Measurements from ENCODE around the gene SLC3A2. TPM values are rescaled to one million over a fixed set of nuclear protein-coding genes. Genes with fewer than 3 reads are reported as not detected.

SLC3A2 gene
- total and polyA plus RNA-seq, 7 experiments from 2014 or later, result 118 to 239 (median 189) TPM

- Histone ChIP-seq H3K27ac (ENCODE audit: low read depth, low read length) (no peak overlapping the region), H3K9me3 (ENCODE audit: control insufficient read depth in 2 of 3, low read length in 3 of 3) (no peaks in the 10 kb centered on the region), H3K27me3 (ENCODE audit: control insufficient read depth in 2 of 2, insufficient read depth in 2 of 2, low read length in 2 of 2) (no peaks in the 10 kb centered on the region), H3K4me1 (ENCODE audit: control insufficient read depth in 2 of 2, insufficient read depth in 2 of 2, low read length in 2 of 2) (peaks cover 7 to 10% of the 10 kb centered on the region in 2 donors), H3K4me3 (ENCODE audit: low read length) (no peak overlapping the region), H3K36me3 (ENCODE audit: control insufficient read depth in 2 of 3, insufficient read depth in 3 of 3, low read length in 3 of 3) (peaks cover 35 to 67% (median 41%) of the 10 kb centered on the region in 3 experiments)
- Mint-ChIP-seq H3K9me3 (no peaks in the 10 kb centered on the region), H3K36me3 (peaks cover 13 to 42% (median 32%) of the 10 kb centered on the region in 5 donors), H3K4me3 (peak overlapping the region in 1 of 10 donors; percentile 34), H3K4me1 (peaks cover 15 to 34% (median 21%) of the 10 kb centered on the region in 7 donors), H3K27me3 (no peaks in the 10 kb centered on the region), H3K27ac (peak overlapping the region in 1 of 9 donors; percentile 24)
- ChIA-PET CTCF (no interaction called here), POLR2A (no interaction called here)
- no peak for ATAC-seq
- DNase-seq, result no peak
- intact Hi-C loops (cut with micrococcal nuclease), result no loop called here
Measured at GRCh38 chr11:62888406-62888805, 7.7 kb downstream of the SLC3A2 start.

GRCh38 chr11:62889126-62889483, 8.4 kb downstream of the SLC3A2 start:
- no peak overlapping the region for H3K4me3 ChIP-seq (ENCODE audit: low read length)
- H3K4me1 ChIP-seq (ENCODE audit: control insufficient read depth in 2 of 2, insufficient read depth in 2 of 2, low read length in 2 of 2), result peaks cover 1 to 3% of the 10 kb centered on the region in 2 donors
- no peaks in the 10 kb centered on the region for H3K27me3 ChIP-seq (ENCODE audit: control insufficient read depth in 2 of 2, insufficient read depth in 2 of 2, low read length in 2 of 2)
- H3K9me3 ChIP-seq (ENCODE audit: control insufficient read depth in 2 of 3, low read length in 3 of 3), result no peaks in the 10 kb centered on the region
- POLR2A ChIA-PET, result interaction anchor here (1.7 kb wide), 1 partner anchor 8 kb away, joined by 10 read pairs; the partner anchor contains the start of gene SLC3A2
- no peak overlapping the region for H3K27ac ChIP-seq (ENCODE audit: low read depth, low read length)
- Mint-ChIP-seq H3K36me3 (peaks cover 13 to 36% (median 25%) of the 10 kb centered on the region in 5 donors), H3K27me3 (no peaks in the 10 kb centered on the region), H3K4me1 (peaks cover 8 to 27% (median 15%) of the 10 kb centered on the region in 7 donors), H3K4me3 (peak overlapping the region in 1 of 10 donors; percentile 3), H3K9me3 (no peaks in the 10 kb centered on the region), H3K27ac (peak overlapping the region in 4 of 9 donors; percentile 15 to 47 (median 35))
- no peak for ATAC-seq
- intact Hi-C loops (cut with micrococcal nuclease), result no loop called here
- peaks cover 28 to 60% (median 40%) of the 10 kb centered on the region in 3 experiments for H3K36me3 ChIP-seq (ENCODE audit: control insufficient read depth in 2 of 3, insufficient read depth in 3 of 3, low read length in 3 of 3)
- no peak for DNase-seq
- CTCF ChIA-PET, result no interaction called here

- DNase-seq, result peak in 1 of 9 donors; percentile 4
- H3K36me3 Mint-ChIP-seq, result peaks cover 13 to 32% (median 22%) of the 10 kb centered on the region in 5 donors
- POLR2A ChIA-PET, result interaction anchor here (1.7 kb wide), 1 partner anchor 8 kb away, joined by 10 read pairs; the partner anchor contains the start of gene SLC3A2
Measured at GRCh38 chr11:62889484-62890437, 9.1 kb downstream of the SLC3A2 start.

GRCh38 chr11:62892077-62892922, 11.6 kb downstream of the SLC3A2 start:
- H3K4me1 Mint-ChIP-seq, result peaks cover 0 to 8% (median 3%) of the 10 kb centered on the region in 7 donors
- ChIA-PET CTCF (interaction anchor here (1.0 kb wide), 1 partner anchor 13 kb away, joined by 3 read pairs; no protein-coding TSS in a partner anchor), POLR2A (no interaction called here)
- ATAC-seq (peak; percentile 24), DNase-seq (no peak)
- Histone ChIP-seq H3K27ac (ENCODE audit: low read depth, low read length) (no peak overlapping the region), H3K4me1 (ENCODE audit: control insufficient read depth in 2 of 2, insufficient read depth in 2 of 2, low read length in 2 of 2) (no peaks in the 10 kb centered on the region), H3K27me3 (ENCODE audit: control insufficient read depth in 2 of 2, insufficient read depth in 2 of 2, low read length in 2 of 2) (no peaks in the 10 kb centered on the region), H3K4me3 (ENCODE audit: low read length) (no peak overlapping the region), H3K36me3 (ENCODE audit: control insufficient read depth in 2 of 3, insufficient read depth in 3 of 3, low read length in 3 of 3) (peaks cover 5 to 29% (median 17%) of the 10 kb centered on the region in 3 experiments), H3K9me3 (ENCODE audit: control insufficient read depth in 2 of 3, low read length in 3 of 3) (no peaks in the 10 kb centered on the region)
- no peak overlapping the region for H3K4me3 Mint-ChIP-seq
- H3K27me3 Mint-ChIP-seq, result peaks cover 0 to 4% (median 0%) of the 10 kb centered on the region in 5 donors
- no peaks in the 10 kb centered on the region for H3K9me3 Mint-ChIP-seq
- H3K27ac Mint-ChIP-seq, result peak overlapping the region in 1 of 9 donors; percentile 36
- intact Hi-C loops (cut with micrococcal nuclease), result no loop called here
- H3K36me3 Mint-ChIP-seq, result peaks cover 5 to 18% (median 10%) of the 10 kb centered on the region in 5 donors

More at GRCh38 chr11:62889484-62890437, 9.1 kb downstream of the SLC3A2 start:
- Histone ChIP-seq H3K36me3 (ENCODE audit: control insufficient read depth in 2 of 3, insufficient read depth in 3 of 3, low read length in 3 of 3) (peaks cover 23 to 54% (median 40%) of the 10 kb centered on the region in 3 experiments), H3K27me3 (ENCODE audit: control insufficient read depth in 2 of 2, insufficient read depth in 2 of 2, low read length in 2 of 2) (no peaks in the 10 kb centered on the region), H3K4me3 (ENCODE audit: low read length) (no peak overlapping the region), H3K27ac (ENCODE audit: low read depth, low read length) (no peak overlapping the region), H3K9me3 (ENCODE audit: control insufficient read depth in 2 of 3, low read length in 3 of 3) (no peaks in the 10 kb centered on the region), H3K4me1 (ENCODE audit: control insufficient read depth in 2 of 2, insufficient read depth in 2 of 2, low read length in 2 of 2) (no peaks in the 10 kb centered on the region)
- Mint-ChIP-seq H3K27me3 (no peaks in the 10 kb centered on the region), H3K9me3 (no peaks in the 10 kb centered on the region), H3K27ac (peak overlapping the region in 4 of 9 donors; percentile 24 to 62 (median 46)), H3K4me3 (peak overlapping the region in 1 of 10 donors; percentile 3), H3K4me1 (peaks cover 6 to 23% (median 11%) of the 10 kb centered on the region in 7 donors)
- intact Hi-C loops (cut with micrococcal nuclease), result no loop called here
- peak; percentile 28 for ATAC-seq
- CTCF ChIA-PET, result no interaction called here

GRCh38 chr11:62895501-62895900, 14.8 kb downstream of the SLC3A2 start:
- CTCF ChIA-PET, result no interaction called here

GRCh38 chr11:62896049-62896448, 15.4 kb downstream of the SLC3A2 start:
- CTCF ChIA-PET, result interaction anchor here (1.7 kb wide), 1 partner anchor 10 kb away, joined by 5 read pairs; no protein-coding TSS in a partner anchor
- Mint-ChIP-seq H3K27me3 (peaks cover 0 to 16% (median 7%) of the 10 kb centered on the region in 5 donors), H3K4me1 (peaks cover 0 to 4% (median 0%) of the 10 kb centered on the region in 7 donors), H3K36me3 (no peaks in the 10 kb centered on the region), H3K27ac (no peak overlapping the region), H3K4me3 (no peak overlapping the region), H3K9me3 (no peaks in the 10 kb centered on the region)
- no peak overlapping the region for H3K27ac ChIP-seq (ENCODE audit: low read depth, low read length)
- intact Hi-C loops (cut with micrococcal nuclease), result no loop called here
- ATAC-seq (no peak), DNase-seq (no peak)
- H3K36me3 ChIP-seq (ENCODE audit: control insufficient read depth in 2 of 3, insufficient read depth in 3 of 3, low read length in 3 of 3), result no peaks in the 10 kb centered on the region
- no peaks in the 10 kb centered on the region for H3K9me3 ChIP-seq (ENCODE audit: control insufficient read depth in 2 of 3, low read length in 3 of 3)
- H3K4me1 ChIP-seq (ENCODE audit: control insufficient read depth in 2 of 2, insufficient read depth in 2 of 2, low read length in 2 of 2), result no peaks in the 10 kb centered on the region
- POLR2A ChIA-PET, result no interaction called here
- no peak overlapping the region for H3K4me3 ChIP-seq (ENCODE audit: low read length)
- H3K27me3 ChIP-seq (ENCODE audit: control insufficient read depth in 2 of 2, insufficient read depth in 2 of 2, low read length in 2 of 2), result no peaks in the 10 kb centered on the region

More at GRCh38 chr11:62895501-62895900, 14.8 kb downstream of the SLC3A2 start:
- intact Hi-C loops (cut with micrococcal nuclease), result no loop called here
- H3K4me3 ChIP-seq (ENCODE audit: low read length), result no peak overlapping the region
- H3K27ac ChIP-seq (ENCODE audit: low read depth, low read length), result no peak overlapping the region
- no peak for DNase-seq
- POLR2A ChIA-PET, result no interaction called here
- Mint-ChIP-seq H3K4me1 (peaks cover 0 to 4% (median 0%) of the 10 kb centered on the region in 7 donors), H3K4me3 (no peak overlapping the region), H3K27ac (peak overlapping the region in 1 of 9 donors; percentile 7), H3K9me3 (no peaks in the 10 kb centered on the region), H3K27me3 (peaks cover 0 to 16% (median 6%) of the 10 kb centered on the region in 5 donors), H3K36me3 (no peaks in the 10 kb centered on the region)
- no peaks in the 10 kb centered on the region for H3K36me3 ChIP-seq (ENCODE audit: control insufficient read depth in 2 of 3, insufficient read depth in 3 of 3, low read length in 3 of 3)
- no peaks in the 10 kb centered on the region for H3K27me3 ChIP-seq (ENCODE audit: control insufficient read depth in 2 of 2, insufficient read depth in 2 of 2, low read length in 2 of 2)
- H3K4me1 ChIP-seq (ENCODE audit: control insufficient read depth in 2 of 2, insufficient read depth in 2 of 2, low read length in 2 of 2), result no peaks in the 10 kb centered on the region
- no peaks in the 10 kb centered on the region for H3K9me3 ChIP-seq (ENCODE audit: control insufficient read depth in 2 of 3, low read length in 3 of 3)
- no peak for ATAC-seq
